HG02884 (cell line): ENCODE results near the gene ZNF564.
A peak's percentile ranks its signal among the peaks of the same experiment; 100 is the strongest.
"Not testable (repeated sequence)": the region's sequence is repeated elsewhere in the genome, so short reads cannot be mapped to it uniquely, and the experiment has no call there.

Source experiments
- ATAC-seq: cut with Tn5 transposase; IDR thresholded peaks from one replicate; pipeline ENCODE4 v1.9.1; 2021; ENCODE audit warnings: mild to moderate bottlenecking, moderate library complexity; ENCODE audit not compliant: unreplicated experiment

Gene ZNF564

DNA sequence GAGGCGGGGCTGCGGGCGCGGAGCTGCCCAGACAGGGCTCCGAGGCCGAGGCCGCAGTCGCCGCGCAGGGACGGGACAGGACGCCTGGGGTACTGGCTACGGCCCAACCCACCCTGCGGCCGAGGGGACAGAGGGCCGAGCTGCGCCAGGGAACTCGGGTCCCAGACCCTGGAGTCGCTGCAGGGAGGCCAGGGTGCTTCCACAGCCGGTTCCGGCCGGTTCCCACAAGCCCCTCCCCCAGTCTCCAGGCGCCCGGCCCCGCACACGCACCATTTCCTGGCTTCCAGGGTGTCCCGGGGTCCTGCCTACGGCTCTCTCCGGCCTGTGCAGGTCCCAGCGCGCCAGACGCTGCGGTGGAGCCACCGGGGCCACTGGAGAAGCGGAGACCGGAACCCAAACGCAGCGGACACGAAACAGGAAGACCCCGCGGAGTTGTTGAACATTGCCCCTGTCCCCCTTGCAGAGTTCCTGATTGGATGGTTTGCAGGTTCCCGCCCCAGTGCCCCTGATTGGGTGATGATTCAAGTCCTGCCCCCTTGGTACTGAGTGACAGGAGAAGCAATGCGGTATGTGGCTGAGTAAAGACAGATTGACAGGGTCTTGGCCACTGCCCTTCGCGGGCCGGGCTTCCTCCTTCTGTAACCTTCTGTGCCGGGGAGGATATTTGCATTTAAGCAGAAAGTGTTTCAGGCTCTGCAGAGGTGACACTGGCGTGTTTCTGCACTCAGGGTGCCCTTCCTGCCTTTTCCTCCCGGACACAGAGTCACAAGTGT is at the start of gene ZNF564:
Gene ZNF564 (minus strand): TSS at position 423 of the 773 bp plus-strand sequence. CDS start 150 bp downstream, at position 273.
- ATAC-seq, result peak; percentile 94

- ATAC-seq, result no peak
Measured at GRCh38 chr19:12597594-12597993, 46.3 kb upstream of the ZNF564 start.

GRCh38 chr19:12596927-12597548 is 45.8 kb upstream of the ZNF564 start:
- ATAC-seq, result no peak

DNA sequence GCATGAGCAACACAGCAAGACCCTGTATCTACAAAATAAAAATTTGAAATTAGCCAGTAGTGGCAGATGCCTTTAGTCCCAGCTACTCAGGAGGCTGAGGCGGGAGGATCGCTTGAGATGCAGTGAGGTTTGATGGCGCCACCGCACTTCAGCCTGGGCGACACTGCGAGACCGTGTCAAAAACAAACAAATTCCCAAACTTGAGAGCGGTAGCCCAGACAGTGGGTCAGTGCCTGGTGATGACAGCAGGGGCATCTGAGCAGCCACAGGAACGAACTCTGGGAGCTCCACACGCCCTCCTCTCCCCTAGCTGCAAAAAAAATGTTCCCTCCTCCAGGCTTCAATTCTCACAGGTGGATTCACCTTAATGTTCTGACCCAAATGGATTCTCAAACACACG is 45.2 kb upstream of the ZNF564 start:
- ATAC-seq, result no peak

DNA sequence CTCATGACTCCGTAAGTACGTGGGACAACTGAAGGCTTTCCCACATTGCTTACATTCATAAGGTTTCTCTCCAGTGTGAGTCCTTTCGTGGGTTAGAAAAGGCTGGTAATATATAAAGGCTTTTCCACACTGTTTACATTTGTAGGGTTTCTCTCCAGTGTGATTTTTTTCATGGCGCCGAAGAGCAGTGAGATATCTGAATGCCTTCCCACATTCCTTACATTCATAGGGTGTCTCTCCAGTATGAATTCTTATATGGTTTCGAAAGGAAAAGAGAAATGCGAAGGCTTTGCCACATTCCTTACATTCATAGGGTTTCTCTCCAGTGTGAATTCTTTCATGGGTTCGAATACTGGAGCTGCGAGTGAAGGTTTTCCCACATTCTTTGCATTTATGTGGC is 29.8 kb upstream of the ZNF564 start:
- ATAC-seq, result no peak

- no peak for ATAC-seq
Measured at GRCh38 chr19:12580180-12580694, 29.0 kb upstream of the ZNF564 start.

- ATAC-seq, result no peak
Measured at GRCh38 chr19:12578641-12579040, 27.4 kb upstream of the ZNF564 start.

GRCh38 chr19:12574036-12574435 is 22.8 kb upstream of the ZNF564 start:
- ATAC-seq, result no peak

GRCh38 chr19:12567951-12568350 is 16.7 kb upstream of the ZNF564 start:
- ATAC-seq, result no peak

- ATAC-seq, result not testable (repeated sequence)
Measured at GRCh38 chr19:12566380-12566779, 15.1 kb upstream of the ZNF564 start.

- ATAC-seq, result no peak
Measured at GRCh38 chr19:12564016-12564664, 12.9 kb upstream of the ZNF564 start.

DNA sequence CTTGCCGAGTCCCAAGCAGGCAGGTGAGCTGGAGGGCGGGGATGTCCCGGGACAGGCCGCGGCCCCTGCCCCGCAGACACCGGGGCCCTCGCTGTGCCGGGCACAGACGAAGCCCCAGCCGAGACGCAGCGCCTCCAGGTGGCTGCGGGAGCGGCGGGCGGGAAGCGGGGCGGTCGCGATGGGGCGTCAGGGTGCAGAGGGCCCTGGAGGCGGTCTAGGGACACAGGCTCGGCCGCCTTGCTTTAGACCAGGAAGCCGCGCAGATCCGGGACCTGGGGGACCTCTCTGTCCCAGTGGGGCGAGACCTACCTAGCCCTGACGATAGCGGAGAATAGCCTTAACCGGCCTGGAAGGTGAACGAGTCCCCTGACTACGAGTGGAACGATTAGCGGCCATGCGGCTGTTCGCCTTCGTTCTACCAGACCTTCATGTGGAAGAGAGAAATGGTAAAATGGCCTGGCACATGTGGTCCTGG is 4.2 kb upstream of the ZNF564 start:
- ATAC-seq, result no peak

DNA sequence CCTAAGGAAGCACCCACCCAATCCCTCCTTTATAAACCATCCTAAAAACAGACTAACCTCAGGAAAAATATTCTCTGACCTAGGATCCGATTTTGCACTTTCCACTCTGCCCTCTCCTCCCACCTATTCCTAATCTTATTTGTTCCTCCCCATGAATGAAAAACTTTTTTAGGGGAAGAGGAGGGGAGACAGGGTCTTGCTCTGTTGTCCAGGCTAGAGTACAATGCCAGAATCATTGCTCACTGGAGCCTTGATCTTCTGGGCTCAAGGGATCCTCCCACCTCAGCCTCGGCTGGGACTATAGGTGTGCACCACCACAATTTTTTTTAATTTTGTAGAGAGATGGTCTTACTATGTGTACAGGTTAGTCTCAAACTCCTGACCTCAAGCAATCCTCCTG is 4.4 kb downstream of the ZNF564 start:
- no peak for ATAC-seq

DNA sequence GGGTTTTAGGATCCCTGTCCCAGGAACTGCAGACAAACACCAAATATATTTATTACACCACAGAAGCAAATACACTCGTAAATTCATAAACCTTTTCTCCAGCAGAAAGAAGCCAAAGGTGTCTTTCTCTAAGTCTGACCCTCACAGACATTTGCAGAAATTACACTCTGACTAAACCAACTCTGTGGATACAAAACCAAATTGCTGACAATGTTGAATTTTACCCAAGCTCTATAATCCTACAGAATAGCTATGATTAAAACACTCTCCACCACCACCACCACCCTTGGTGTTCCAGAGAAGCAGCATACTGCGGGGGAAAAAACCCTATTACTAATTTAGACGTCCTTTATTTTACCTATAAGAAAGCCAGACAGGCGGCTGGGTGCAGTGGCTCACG is 5.2 kb downstream of the ZNF564 start:
- no peak for ATAC-seq

DNA sequence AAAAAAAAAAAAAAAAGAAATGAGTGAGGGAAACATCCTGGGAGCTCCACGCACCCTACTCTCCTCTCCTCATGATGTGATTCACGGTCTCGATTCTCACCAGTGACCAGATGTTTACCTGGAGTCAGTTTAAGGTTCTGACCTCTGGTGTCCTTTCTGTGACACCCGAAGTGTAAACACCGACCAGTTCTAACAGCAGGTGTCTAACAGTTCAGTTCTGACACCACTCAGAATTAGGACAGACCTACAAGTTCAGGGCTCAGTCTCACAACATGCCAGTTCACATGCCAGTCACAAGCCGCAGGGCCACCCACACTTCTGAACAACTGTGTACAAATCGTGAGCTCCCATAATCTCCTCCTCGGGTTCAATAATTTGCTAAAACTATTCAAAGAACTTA is 6.0 kb downstream of the ZNF564 start:
- ATAC-seq, result no peak

DNA sequence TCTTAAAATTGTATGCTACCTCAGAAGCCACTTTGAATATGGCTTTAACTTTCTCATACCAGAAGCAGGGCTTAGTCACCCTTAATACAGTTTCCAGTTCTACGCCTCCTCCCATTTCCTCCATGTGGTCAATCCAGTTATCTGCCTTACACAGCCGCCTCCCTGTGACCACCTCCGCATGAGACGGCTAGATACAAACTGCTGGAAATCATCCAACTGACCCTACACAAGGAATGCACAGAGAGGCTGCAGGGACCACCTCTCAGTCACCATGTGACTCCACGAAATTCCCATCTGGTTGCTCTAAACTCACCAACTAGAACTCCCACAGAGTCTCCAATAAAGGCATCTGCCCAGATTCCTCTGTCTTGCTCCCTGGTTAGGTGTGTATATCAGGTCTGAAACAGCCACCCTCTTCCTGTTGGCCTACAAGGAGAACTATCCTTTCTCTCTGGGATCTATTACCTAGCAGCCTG is 6.8 kb downstream of the ZNF564 start:
- no peak for ATAC-seq

DNA sequence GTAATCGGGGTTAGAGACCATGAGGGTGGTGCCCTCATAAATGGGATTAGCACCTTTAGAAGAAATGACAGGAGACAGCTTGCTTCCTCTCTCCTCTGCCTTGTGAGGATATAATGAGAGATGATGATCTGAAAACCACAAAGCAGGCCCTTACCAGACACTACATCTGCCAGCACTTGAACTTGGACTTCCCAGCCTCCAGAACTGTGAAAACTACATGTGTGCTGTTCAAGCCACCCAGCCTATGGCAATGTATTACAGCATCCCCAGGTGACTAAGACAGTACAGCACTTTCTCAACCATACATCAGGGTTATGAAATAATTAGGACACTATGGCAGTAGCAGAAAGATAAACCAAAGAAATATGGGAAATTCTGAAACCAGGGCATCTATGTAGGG is 7.4 kb downstream of the ZNF564 start:
- ATAC-seq, result no peak

DNA sequence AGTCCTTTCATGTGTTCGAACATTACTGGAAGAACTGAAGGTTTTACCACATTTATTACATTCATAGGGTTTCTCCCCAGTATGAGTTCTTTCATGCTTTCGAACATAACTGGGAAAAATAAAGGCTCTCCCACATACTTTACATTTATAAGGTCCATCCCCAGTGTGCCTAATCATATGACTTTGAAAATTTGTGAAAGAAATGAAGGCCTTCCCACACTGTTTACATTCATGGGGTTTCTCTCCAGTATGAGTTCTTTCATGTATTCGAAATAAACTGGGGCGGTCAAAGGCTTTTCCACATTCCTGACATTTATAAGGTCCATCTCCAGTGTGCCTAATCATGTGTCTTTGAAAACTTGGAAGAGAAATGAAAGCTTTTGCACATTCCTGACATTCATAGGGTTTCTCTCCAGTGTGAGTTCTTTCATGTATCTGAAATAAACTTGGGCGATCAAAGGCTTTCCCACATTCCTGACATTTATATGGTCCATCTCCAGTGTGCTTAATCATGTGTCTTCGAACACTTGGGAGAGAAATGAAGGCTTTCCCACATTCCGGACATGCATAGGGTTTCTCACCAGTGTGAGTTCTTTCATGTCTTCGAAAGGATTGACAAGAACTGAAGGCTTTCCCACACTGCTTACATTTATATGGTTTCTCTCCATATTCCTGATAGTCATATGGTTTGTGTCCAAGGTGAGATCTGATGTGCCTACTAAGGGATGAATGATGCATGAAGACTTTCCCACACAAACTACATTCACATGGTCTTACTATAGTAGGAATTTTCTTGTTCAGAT is 24.0 kb downstream of the ZNF564 start:
- ATAC-seq, result no peak

DNA sequence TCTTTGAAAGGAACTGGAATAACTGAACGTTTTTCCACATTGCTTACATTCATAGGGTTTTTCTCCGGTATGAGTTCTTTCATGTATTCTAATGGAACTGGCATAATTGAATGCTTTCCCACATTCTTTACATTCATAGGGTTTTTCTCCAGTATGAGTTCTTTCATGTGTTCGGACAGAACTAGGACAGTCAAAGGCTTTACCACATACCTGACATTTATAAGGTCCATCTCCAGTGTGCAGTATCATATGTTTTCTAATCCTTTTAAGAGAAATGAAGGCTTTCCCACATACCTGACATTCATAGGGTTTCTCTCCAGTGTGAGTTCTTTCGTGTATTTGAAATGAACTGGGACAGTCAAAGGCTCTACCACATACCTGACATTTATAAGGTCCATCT is 24.7 kb downstream of the ZNF564 start:
- ATAC-seq, result no peak

- ATAC-seq, result no peak
Measured at GRCh38 chr19:12521996-12522395, 29.3 kb downstream of the ZNF564 start.
